HG02981 (cell line): Measurements from ENCODE around the gene NPEPL1.
"Not testable (repeated sequence)": the region's sequence is repeated elsewhere in the genome, so short reads cannot be mapped to it uniquely, and the experiment has no call there.

Experiments
- ATAC-seq: cut with Tn5 transposase; IDR thresholded peaks from one replicate; pipeline ENCODE4 v1.9.1; 2021; ENCODE audit warnings: mild to moderate bottlenecking, moderate library complexity; ENCODE audit not compliant: unreplicated experiment

Gene NPEPL1

GRCh38 chr20:58737198-58737597 is 44.6 kb downstream of the NPEPL1 start:
- ATAC-seq: no peak

GRCh38 chr20:58740356-58741308 is 48.0 kb downstream of the NPEPL1 start:
- no peak for ATAC-seq

GRCh38 chr20:58741384-58741783 is 48.8 kb downstream of the NPEPL1 start:
- ATAC-seq: no peak

GRCh38 chr20:58742668-58743566 is 50.3 kb downstream of the NPEPL1 start:
- ATAC-seq: no peak

- ATAC-seq: no peak
Measured at GRCh38 chr20:58743929-58744534, 51.4 kb downstream of the NPEPL1 start.

- ATAC-seq: no peak
Measured at GRCh38 chr20:58744836-58745235, 52.2 kb downstream of the NPEPL1 start.

- ATAC-seq: no peak
Measured at GRCh38 chr20:58745391-58745790, 52.8 kb downstream of the NPEPL1 start.

GRCh38 chr20:58746620-58747019 is 54.0 kb downstream of the NPEPL1 start:
- ATAC-seq: no peak

- ATAC-seq: no peak
Measured at GRCh38 chr20:58747211-58747610, 54.6 kb downstream of the NPEPL1 start.

- ATAC-seq: no peak
Measured at GRCh38 chr20:58748618-58749017, 56.0 kb downstream of the NPEPL1 start.

- no peak for ATAC-seq
Measured at GRCh38 chr20:58749098-58749769, 56.6 kb downstream of the NPEPL1 start.

GRCh38 chr20:58749979-58750378 is 57.4 kb downstream of the NPEPL1 start:
- no peak for ATAC-seq

GRCh38 chr20:58750706-58751105 is 58.1 kb downstream of the NPEPL1 start:
- ATAC-seq: not testable (repeated sequence)

GRCh38 chr20:58751979-58752378 is 59.4 kb downstream of the NPEPL1 start:
- no peak for ATAC-seq

- no peak for ATAC-seq
Measured at GRCh38 chr20:58752565-58752964, 60.0 kb downstream of the NPEPL1 start.

- ATAC-seq: no peak
Measured at GRCh38 chr20:58753267-58753921, 60.8 kb downstream of the NPEPL1 start.

- ATAC-seq: no peak
Measured at GRCh38 chr20:58753922-58754551, 61.4 kb downstream of the NPEPL1 start.

- no peak for ATAC-seq
Measured at GRCh38 chr20:58754584-58754983, 62.0 kb downstream of the NPEPL1 start.

- no peak for ATAC-seq
Measured at GRCh38 chr20:58755062-58755697, 62.6 kb downstream of the NPEPL1 start.
